Measurements from ENCODE around the gene SHISA9. TPM values are rescaled to one million over a fixed set of nuclear protein-coding genes. Genes with fewer than 3 reads are reported as not detected.
"Not testable (repeated sequence)": the region's sequence is repeated elsewhere in the genome, so short reads cannot be mapped to it uniquely, and the experiment has no call there.

Gene SHISA9
- total RNA-seq, 4 donors from 2014 or later = 0.30 to 3.1 (median 0.66) TPM

DNA sequence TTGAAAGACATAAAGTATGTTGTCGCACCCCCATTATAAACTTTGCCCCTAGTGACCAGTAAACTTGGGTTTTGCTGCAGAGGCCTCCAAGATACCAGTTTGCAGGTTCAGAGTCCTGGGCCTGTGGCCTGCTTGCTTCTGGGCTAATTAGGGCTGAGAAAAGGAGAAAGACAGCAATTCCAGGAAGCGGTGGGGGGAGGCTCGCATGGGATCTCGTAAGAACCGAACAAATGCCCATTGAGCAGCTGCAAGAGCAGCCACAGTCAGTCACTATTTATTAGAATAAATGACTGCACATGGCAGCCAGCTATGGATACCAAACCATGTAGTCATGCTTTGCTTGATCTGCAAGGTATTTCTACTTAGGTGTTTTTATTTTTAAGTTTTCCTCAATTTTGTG lies 4.9 kb downstream of the SHISA9 start:
- H3K4me3 ChIP-seq (ENCODE audit: low read depth, poor library complexity, severe bottlenecking) = no peak overlapping the region
- TF ChIP-seq POLR2A (IDR thresholded peaks at IDR 0.05) (no peak), CTCF (IDR thresholded peaks at IDR 0.05) (no peak)
- intact Hi-C loops (cut with DNase I; ENCODE audit: low total_unique reads) = no loop called here
- 60 to 70% methylated on average over 5 of the region's 5 CpGs for WGBS, 2 donors
- DNase-seq (ENCODE audit: low spot score in 2 of 2) = no peak

DNA sequence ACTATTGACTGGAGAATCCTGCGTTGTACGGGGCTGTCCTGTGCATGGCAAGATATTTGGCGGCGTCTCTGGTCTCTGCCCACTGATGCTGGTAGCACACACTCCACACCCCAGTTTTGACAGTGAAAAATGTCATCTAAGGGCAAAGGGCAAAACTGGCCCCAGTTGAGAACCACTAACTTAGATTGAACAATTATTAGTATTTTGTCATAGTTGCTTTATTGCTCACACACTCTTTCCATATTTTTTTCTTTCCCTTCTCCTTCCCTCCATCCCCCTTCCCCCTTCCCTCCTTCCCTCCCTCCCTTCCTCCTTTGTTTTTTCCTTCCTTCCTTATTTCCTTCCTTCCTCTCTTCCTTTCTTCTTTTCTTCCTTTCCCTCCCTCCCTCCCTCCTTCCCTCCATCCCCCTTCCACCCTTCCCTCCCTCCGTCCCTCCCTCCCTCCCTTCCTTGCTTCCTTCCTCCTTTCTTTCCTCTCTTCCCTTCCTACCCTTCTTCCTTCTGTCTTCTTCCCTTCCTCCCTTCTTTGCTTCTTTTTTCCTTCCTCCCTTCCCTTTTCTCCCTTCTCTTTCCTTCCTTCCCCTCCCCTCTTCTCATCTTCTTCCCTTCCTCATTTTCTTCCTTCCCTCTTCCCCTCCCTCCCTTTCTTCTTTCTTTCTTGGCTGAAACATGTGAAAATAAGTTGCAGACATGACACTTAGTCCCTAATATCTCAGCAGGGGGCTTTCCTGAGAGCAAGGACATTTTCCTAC lies 5.5 kb downstream of the SHISA9 start:
- no peak overlapping the region for H3K4me3 ChIP-seq (ENCODE audit: low read depth, poor library complexity, severe bottlenecking)
- no peak for DNase-seq (ENCODE audit: low spot score in 2 of 2)
- 79 to 82% methylated on average over 5 of the region's 5 CpGs for WGBS, 2 donors
- no peak for TF ChIP-seq CTCF (IDR thresholded peaks at IDR 0.05)
- no peak for TF ChIP-seq POLR2A (IDR thresholded peaks at IDR 0.05)
- intact Hi-C loops (cut with DNase I; ENCODE audit: low total_unique reads) = no loop called here

- TF ChIP-seq CTCF (IDR thresholded peaks at IDR 0.05) (no peak), POLR2A (IDR thresholded peaks at IDR 0.05) (no peak)
- WGBS, 2 donors = 52 to 54% methylated on average over 5 of the region's 5 CpGs
- intact Hi-C loops (cut with DNase I; ENCODE audit: low total_unique reads) = no loop called here
- DNase-seq (ENCODE audit: low spot score in 2 of 2) = no peak
- no peak overlapping the region for H3K4me3 ChIP-seq (ENCODE audit: low read depth, poor library complexity, severe bottlenecking)
Observed at GRCh38 chr16:12907670-12908233, 6.4 kb downstream of the SHISA9 start.

GRCh38 chr16:12917246-12917645 lies 15.8 kb downstream of the SHISA9 start:
- DNase-seq (ENCODE audit: low spot score in 2 of 2) = no peak
- intact Hi-C loops (cut with DNase I; ENCODE audit: low total_unique reads) = no loop called here
- no peak overlapping the region for H3K4me3 ChIP-seq (ENCODE audit: low read depth, poor library complexity, severe bottlenecking)
- 61 to 65% methylated on average over 5 of the region's 5 CpGs for WGBS, 2 donors
- TF ChIP-seq CTCF (IDR thresholded peaks at IDR 0.05) = no peak
- no peak for TF ChIP-seq POLR2A (IDR thresholded peaks at IDR 0.05)

- intact Hi-C loops (cut with DNase I; ENCODE audit: low total_unique reads) = no loop called here
- no peak for TF ChIP-seq POLR2A (IDR thresholded peaks at IDR 0.05)
- DNase-seq (ENCODE audit: low spot score in 2 of 2) = no peak
- 18 to 23% methylated on average over 1 of the region's 1 CpG for WGBS, 2 donors
- H3K4me3 ChIP-seq (ENCODE audit: low read depth, poor library complexity, severe bottlenecking) = no peak overlapping the region
Observed at GRCh38 chr16:12917653-12918052, 16.3 kb downstream of the SHISA9 start.

- TF ChIP-seq CTCF (IDR thresholded peaks at IDR 0.05) (no peak), POLR2A (IDR thresholded peaks at IDR 0.05) (no peak)
- intact Hi-C loops (cut with DNase I; ENCODE audit: low total_unique reads) = no loop called here
- no peak overlapping the region for H3K4me3 ChIP-seq (ENCODE audit: low read depth, poor library complexity, severe bottlenecking)
- no peak for DNase-seq (ENCODE audit: low spot score in 2 of 2)
- WGBS, 2 donors = 48 to 52% methylated on average over 4 of the region's 4 CpGs
Observed at GRCh38 chr16:12920739-12921138, 19.3 kb downstream of the SHISA9 start.

- intact Hi-C loops (cut with DNase I; ENCODE audit: low total_unique reads); H3K4me3 ChIP-seq (ENCODE audit: low read depth, poor library complexity, severe bottlenecking); DNase-seq (ENCODE audit: low spot score in 2 of 2): not testable (repeated sequence)
- 87 to 89% methylated on average over 6 of the region's 6 CpGs for WGBS, 2 donors
Observed at GRCh38 chr16:12923640-12924039, 22.2 kb downstream of the SHISA9 start.
